Right kidney (tissue), 1 donor: Measurements from ENCODE around the gene CHSY1.

Experiments used
- DNase-seq: peaks from one replicate; pipeline ENCODE4 v3.0.0-alpha.2; 2016

CHSY1 gene

DNA sequence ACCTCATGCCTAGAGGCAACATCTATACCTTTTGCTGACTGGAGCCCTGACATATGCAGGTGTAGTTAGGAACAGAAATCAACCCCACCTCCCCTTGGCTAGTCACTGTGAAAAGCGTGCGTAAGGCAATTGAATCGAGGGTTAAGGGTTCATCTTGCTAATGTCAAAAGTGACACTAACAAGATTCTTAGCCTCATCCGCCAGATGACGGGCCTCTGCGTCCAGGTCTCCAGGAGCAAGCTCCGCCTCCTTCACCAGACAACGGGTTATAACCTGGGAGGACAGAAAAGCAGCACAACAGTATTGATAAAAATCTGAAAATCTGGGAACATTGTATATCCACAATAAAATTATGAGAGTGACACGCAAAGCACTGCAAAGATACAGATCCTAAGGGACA lies 20.7 kb upstream of the CHSY1 start:
- DNase-seq, result no peak

DNA sequence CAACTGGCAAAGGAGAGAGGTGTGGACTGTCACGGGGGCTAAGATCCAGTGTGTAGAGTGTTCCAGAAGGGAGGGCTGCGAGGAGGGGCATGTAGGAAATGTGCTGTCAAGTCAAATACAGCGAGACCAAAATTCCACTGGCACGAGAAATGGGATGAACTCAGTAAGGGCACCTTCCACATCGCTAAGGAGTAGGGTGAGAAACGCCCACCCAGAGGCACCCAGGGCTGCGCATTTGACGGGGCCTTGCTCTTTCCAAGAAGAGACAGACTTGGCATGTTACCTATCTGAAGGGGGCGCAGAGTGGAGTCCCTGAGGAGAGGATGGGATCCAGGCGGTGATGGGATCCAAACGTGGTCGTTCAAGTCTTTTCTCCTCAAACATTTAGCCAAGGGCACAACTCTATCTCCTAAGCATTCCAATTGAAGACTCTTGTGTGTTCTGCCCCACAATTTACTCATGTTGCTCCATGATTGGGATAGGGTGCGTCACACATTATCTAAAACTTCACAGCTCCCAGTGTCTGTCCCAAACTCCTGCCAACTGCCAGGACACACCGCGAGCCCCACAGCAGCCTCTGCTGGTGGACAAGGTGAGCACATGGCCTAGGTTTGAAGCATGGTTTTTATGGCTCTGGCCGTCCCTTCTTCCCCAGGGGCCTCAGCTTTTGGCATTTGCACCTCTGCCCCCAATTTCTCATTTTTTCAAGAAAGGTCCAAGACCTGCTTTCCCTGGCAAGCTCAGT lies 17.8 kb upstream of the CHSY1 start:
- no peak for DNase-seq

DNA sequence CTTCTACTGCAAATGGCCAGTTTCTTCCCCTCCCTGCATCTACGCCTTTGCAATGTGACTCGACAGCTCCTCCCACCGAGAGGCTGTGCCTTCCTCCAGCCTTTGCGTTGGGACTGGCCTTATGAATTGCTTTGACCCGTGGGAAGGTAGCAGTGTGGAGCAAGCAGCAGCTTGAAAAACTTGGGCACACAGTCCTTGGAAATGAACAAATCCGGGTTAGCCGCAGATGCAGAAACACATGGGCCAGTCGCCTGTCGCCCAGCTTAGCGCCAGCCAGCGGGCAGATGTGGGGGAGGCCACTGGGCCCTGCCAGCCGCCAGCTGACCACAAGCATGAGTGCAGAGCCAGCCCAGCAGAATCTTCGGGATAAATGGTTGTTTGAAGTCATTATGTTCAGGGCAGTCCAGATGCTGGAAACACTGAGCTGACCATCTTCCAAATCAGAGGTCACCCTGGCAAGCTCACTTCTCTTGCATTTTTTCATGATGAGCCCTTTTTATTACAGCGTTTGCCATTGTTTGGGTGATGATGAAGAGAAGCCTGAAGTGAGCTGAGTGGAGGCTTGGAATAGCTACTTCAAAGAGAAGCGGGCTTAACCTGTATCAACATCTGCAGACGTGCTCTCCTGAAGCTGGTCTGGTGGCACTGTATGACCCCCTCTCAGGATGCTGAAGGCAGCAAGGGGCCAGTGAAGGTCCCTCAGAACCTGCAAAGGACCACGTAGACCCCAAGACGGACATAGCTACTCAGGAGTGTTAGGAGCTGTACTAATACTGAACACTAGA lies 15.7 kb upstream of the CHSY1 start:
- DNase-seq, result no peak

DNA sequence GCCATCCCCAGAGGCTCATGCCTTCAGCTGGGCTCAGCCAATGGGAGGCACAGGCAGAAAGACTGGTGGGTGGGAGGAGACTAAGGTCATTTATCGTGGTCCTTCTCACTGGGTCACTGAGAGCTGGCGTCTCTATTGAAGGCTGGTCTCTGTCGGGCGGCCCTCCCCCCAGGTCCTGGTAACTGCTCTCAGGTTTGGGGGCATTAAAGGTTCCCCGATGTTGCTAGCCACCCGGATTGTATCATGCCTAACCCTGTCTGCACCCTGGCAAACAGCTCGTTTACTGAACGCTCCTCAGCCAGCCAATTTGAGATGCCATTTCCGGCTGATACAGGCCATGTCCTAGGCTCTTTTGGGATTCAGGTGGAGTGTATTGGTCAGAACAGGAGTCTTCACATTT lies 14.9 kb upstream of the CHSY1 start:
- no peak for DNase-seq

DNA sequence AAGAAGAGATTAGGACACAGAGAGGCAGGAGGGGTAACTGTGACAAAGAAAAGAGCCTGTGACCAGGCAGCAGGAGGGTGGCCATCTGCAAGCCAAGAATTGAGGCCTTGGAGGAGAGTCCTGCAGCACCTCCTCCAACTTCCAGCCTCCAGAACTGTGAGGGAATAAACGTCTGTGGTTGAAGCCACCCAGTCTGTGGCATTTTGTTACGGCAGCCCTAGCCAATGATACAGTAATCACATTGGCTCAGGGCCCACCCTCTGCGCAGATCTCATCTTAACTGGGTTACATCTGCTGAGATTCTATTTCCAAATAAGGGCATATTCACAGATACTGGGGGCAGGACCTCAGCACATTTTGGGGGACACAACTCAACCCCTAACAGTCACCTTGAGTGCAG lies 14.2 kb upstream of the CHSY1 start:
- DNase-seq, result no peak

DNA sequence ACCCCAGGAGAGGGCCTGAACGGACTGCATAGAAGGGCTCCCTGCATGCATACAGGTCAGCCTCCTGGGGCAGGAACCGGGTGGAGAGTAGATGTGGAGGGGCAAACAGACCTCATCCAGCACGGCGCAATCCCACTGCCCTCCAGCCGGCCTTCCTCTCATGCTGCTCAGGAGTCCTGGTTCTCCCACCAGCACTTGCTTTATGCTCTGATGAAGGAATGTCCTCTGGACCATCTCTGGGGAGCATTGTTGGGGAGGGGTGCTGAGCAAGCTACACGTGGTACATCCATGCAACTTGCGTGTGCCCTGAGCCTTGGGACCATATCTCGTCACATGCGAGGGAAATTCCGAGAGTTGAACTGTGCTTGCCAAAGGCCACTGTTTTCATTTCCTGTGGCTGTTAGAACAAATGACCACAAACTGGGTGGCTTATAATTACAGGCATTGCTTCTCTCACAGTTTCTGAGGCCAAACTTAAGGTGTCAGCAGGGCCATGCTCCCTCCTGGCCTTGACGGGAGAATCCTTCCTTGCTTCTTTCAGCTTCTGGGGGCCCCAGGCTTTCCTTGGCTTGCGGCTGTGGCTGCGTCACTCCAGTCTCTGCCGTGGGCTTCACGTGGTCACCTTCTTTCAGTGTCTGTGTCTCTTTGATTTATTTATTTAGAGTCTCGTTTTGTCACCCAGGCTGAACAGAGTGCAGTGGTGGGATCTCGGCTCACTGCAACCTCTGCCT lies 13.2 kb upstream of the CHSY1 start:
- no peak for DNase-seq

DNA sequence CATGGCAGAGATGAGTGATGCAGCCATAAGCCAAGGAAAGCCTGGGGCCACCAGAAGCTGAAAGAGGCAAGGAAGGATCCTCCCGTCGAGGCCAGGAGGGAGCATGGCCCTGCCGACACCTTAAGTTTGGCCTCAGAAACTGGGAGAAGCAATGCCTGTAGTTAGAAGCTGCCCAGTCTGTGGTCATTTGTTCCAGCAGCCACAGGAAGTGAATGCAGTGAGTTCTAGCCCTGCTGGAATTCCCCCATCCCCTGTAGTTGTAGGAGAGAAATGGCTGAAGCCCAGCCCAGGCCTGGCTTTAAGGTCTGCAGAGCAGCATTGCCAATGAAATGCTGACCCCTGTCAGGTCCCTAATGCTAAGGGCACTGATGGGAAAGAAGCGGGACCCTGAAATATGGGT lies 12.2 kb upstream of the CHSY1 start:
- no peak for DNase-seq

DNA sequence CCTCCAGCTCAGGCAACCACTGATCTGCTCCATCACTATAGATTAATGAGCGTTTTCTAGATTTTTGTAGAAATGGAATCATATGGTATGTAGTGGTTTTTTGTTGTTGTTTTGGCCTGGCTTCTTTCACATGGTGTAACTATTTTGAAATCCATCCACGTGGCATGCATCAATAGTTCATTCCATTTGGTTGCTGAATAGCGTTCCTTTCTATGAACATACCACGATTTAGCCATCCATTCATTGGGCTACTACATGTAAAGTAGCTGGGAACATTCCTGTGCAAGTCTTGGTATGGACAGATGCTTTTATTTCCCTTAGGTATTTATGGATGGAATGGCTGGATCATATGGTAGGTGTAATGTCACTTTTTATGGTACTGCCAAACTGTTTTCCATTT lies 10.7 kb upstream of the CHSY1 start:
- DNase-seq, result no peak

DNA sequence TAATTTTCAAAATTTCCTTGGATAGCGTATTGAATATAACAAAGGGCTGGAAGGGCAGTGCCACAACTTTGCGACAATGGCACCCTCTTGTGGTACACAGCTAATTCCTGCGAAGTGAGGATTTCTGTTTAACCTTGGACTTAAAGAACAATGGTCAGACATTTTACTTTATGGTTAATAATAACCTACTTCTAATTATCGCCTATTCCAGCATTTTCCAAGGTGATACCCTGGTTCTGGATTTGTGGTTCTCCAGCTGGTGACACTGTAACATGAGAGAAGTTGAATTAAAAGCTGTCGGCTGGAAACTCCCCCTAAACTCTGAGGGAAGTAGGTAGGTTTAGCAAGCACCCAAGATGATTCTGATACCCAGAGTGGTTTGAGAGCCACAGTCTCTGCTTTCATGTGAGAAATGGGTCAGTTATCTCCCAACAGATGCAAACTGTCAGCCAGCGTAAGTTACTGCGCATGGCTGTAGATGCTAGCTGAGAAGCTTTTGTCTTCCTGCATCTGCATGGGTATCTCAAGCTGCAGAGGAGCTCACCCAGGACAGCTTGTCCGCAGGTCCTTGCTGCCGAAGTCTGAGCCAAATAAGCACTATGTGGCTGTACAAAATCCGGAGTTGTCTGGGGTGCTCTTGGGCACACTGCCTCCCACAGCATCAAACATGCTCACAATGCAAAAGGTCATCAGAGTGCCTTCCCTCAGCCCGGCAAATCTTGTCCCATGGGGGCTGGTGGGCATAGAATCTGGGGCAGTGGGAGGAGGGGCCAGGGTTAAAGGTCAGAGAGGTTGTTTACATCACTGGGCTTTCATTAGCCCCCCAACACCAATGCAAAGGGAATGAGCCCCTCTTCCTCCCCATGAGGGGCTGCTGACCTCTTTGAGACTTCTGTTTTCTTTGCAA lies 6.6 kb upstream of the CHSY1 start:
- peak; percentile 62 for DNase-seq

DNA sequence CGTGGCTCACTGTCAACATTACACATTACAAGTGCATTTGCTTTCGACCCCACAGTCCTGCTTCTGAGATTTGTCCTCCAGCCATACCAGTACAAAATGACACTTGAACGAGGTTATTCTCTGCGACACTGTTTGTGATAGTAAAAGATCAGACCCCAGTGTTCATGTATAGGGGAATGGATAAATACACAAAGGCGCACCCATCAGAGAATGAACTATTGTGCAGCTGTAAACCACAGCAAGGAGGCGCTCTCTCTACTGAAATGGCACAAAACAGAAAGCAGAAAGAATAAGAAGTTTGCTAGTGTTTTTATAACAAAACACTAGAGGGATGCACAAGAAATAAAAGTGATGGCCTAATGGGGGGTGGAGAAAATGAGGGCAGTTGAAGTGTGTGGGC lies 4.9 kb upstream of the CHSY1 start:
- DNase-seq, result no peak

DNA sequence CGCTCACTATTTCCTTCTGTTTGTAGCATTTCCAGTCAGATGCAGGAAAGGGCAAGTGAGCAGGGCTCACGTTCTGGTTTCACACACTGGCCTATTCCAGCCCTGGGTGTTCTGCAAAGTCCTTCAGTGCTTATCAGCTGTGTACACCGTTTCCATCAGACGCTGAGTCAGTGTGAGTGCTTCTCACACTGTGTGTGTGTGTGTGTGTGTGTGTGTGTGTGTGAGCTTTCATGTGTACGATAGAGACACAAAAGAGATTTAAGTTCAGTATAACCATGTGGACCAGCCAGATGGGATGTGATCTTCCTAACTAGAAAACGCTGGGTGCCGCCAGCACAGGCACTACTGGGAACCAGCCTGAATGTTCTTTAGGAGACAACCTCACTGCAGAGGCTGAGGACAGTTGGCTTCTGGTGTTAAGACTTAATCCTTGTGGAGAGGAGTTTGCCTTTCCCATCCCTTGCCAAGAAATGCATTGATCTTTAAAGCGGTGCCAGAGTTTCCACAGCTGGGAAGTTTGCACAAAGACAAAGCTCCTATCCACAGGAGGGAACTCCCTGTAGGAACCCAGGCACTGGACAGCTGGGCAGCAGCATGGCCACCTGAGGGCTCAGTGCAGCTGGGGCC lies 3.9 kb upstream of the CHSY1 start:
- no peak for DNase-seq

DNA sequence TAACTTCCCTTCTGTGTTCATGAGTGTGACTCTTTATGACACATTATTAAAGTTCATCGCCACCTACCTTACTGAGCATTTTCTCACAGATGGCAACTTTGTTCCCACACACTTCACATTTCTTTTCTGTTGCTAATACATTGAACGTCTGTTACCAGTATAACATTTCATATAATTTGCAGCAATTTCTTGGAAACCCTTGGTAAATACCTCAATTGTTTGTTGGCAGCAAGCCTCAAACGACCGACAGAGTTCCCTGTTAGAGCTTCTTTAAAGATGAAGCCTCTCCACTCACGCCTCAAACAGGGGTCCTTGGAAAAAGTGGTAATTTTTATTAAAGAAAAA lies 3.2 kb upstream of the CHSY1 start:
- no peak for DNase-seq

DNA sequence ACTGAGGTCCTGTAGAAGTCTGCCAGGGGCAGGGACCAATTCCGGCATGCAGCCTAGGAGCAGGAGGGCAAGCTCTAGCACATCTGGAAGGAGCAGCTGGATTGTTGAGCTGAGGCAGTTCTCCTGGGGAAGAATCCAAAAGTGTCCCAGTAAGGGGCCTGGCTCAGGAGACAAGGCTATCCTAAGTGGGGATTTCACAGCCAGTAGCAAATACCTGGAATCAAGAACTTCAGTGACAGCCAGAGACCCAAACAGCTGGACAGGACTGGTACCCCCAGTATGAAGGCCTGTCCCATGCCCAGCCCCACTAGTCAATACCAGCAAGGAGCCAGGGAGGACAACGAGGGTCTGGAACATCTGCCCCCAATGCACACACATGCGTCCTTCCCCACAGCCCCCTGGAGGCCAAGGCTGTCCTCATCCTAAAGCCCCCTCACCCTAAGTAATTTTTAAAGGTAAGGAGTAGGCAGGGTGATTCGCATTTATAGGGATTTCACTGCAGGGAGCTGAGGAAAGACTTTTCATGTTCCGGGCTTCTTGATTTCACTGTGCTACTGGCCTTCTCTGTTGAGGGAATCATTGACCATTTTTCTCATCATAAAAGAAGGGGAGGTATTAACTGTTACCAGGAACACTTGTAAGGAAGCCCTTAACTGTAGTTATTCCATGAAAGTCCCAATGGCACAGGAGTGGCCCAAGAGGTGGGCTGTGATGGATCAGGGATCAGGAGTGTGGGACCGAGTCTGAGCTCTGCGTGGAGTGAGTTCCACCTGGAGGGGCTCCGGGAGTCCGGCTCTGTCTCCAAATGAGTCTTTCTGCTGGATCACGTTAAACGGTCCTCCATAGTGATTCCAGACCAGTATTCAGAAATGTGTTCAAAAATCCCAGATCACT lies 2.6 kb upstream of the CHSY1 start:
- no peak for DNase-seq

DNA sequence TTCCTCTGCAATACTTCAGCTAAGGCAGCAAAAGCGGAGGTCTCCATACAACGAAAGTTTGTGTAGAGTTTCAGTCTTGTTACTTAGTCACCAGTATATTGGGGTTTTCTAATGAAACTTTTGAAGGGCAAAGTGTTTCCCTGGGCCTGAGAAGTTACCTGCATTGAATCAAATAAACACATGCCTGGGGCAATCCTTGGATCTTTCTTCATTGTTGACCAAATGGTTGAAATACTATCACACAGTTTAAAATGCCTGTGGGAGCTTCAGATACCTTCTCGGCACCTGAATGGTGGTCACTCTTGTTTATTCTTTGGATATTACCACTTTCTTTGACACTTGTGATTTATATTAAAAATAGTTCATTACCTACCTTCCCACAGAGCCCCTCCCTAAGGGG lies 988 bp upstream of the CHSY1 start:
- no peak for DNase-seq

DNA sequence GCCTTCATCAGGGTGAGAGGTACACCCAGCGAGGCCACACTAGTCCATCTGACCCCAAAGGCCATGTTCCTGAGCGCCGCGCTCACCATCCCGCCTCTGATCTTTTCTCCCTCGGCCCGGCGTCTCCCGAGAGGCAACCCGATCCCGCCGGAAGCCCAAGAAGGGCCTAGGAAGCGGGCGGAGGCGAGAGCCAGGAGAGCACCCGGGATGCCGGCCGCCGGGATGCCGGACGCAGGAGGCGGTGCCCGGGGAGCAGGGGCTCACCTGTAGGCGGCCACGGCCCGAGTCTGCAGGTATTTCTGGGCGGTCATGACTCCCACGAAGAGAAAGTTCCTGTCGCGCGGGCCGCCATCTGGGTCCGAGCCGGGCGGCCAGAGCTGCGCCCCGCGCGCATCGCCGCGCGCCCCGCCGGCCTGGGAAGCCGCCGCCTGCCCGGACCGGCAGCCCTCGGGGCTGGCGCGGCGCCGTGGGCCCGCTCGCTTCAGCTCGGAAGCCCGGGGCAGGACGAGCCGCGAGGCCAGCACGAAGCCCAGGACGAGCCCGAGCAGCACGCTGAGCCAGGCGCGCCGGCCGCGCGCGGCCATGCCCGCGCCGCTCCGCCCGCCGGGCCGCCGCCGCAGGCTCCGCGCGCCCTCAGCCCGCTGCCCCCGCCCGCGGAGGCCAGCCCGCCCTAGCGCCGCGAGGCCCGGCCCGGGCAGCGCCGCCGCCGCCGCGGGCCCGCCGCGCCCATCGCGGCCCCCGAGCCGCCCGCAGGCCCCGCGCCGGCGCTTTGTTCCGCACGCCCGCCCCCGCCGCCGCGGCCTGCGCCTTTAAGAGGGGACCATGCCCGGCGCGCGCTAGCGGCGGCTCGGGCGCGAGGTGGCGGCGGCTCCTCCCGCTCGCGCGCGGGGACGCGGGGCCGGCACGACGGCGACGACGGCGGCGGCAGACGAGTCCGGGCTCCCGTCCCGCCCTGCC lies 697 bp downstream of the CHSY1 start:
- peak; percentile 78 for DNase-seq

DNA sequence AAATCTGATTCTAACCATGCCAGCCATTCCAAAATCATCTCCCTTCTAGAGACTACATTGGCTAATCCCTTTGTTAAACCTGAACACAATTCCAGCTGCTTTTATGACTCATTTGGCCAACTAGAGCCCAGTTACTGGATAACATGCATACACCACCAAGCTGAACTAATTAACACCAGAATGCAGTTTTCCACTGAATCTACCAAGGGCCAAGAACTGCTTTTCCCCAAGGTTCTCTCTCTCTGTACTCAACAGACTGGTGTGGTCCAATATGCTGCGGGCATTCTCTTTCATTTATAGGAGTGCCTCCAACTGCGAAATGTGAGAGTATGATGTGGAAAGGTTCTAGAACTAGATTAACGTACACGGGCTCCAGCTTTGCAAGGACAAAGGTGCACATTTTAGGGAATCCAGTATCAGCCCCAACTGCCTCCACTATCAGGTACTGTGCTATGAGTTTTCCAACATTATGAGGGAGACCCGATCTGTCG lies 1.5 kb downstream of the CHSY1 start:
- DNase-seq, result peak; percentile 24

DNA sequence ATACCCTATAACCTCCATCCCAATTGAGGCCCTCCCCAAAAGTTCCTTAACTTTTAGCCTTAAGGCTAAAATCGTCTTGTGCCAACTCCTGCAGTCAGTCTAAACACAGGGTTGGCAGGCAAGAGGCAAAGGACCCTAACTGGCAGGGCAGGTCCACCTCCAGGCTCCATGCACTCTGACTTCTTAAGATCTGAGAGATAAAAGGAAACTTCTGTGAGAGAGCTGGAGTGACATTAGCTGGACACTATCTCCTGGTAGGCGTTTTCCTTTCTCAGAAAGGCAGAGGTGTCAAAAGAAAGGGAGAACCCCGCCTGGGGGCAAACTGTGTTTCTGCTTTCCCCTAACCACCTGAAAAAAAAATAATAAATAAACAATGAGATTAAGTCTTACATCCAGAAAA lies 3.6 kb downstream of the CHSY1 start:
- no peak for DNase-seq

DNA sequence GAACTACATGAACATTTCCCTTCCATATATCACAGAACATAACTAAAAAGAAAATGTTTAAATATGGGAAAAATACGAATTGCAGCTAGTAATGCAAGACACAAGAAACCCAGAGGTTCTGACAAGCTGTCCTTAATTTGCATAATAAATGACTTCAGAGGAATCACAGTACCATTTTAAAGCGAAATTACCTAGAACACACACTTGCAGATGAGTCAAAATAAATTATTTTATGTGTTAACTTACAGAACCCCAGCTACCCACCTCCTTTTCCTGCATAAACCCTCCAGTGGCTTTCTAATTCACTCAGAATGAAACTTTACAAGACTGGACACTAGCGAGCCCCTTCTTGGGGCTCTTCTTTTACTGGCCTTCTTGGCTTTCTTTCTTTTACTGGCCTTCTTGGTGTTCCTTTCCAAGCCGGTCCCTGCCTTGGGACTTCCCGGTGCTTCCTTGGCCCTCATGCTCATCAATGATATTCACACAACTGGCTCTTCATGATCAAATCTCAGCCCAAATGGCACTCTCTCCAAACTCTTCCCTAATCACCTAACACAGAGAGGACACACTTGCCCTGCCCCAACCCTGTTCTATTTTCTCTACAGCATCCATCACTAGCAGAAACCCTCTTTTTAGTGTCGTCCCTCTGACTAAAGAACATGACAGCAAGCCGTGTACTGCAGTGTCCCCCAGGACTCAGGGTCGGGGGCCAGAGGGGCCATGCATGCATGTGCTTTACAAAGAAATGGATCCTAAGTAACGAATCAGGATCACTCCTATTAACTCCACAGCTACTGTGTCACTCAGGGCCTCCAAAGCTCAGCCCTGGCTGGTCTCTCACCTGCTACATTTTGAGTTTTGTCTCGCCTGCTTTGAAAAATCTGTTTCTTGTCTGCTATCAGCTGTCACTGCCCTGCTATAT lies 4.8 kb downstream of the CHSY1 start:
- no peak for DNase-seq
